ENCODE data around the gene NBPF12.
"Not testable (repeated sequence)": the region's sequence is repeated elsewhere in the genome, so short reads cannot be mapped to it uniquely, and the experiment has no call there.

NBPF12 gene

DNA sequence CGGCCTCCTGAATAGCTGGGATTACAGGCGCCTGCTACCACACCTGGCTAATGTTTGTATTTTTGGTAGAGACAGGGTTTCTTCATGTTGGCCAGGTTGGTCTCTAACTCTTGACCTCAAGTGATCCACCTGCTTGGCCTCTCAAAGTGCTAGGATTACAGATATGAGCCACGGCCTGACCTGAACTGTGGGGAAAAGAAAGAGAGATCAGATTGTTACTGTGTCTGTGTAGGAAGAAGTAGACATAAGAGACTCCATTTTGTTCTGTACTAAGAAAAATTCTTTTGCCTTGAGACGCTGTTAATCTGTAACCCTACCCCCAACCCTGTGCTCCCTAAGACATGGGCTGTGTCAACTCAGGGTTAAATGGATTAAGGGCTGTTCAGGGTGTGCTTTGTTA, 10.0 kb downstream of the NBPF12 start:
- not testable (repeated sequence) for H2BK15ac ChIP-seq (ENCODE audit: low read length); H3K23ac ChIP-seq (ENCODE audit: low read depth, low read length, poor library complexity); DNase-seq (ENCODE audit: low spot score); H3K9ac ChIP-seq (ENCODE audit: low read depth, low read length, poor library complexity); H3K27me3 ChIP-seq (ENCODE audit: control insufficient read depth in 3 of 3, insufficient read depth in 3 of 3, low read depth in 1 of 3, low read length in 3 of 3); H2AK5ac ChIP-seq (ENCODE audit: low read depth, low read length); H2BK120ac ChIP-seq (ENCODE audit: low read depth, low read length); H2AFZ ChIP-seq (ENCODE audit: low read length); H4K91ac ChIP-seq (ENCODE audit: low read depth, low read length, poor library complexity); H3K4me2 ChIP-seq (ENCODE audit: insufficient read depth, low read length, poor library complexity, severe bottlenecking); H3K79me1 ChIP-seq (ENCODE audit: low read depth, low read length); H3K14ac ChIP-seq (ENCODE audit: low read length); H3K27ac ChIP-seq (replicated peaks; ENCODE audit: low read length); H3K9me3 ChIP-seq (replicated peaks in 1 of 2; ENCODE audit: control insufficient read depth in 2 of 2, insufficient read depth in 1 of 2, low read depth in 1 of 2, low read length in 2 of 2); H3K4me1 ChIP-seq (ENCODE audit: control insufficient read depth in 2 of 2, insufficient read depth in 1 of 2, low read depth in 1 of 2, low read length in 2 of 2); H3K18ac ChIP-seq (ENCODE audit: low read length); H3K4me3 ChIP-seq (ENCODE audit: low read length in 2 of 2); H2BK5ac ChIP-seq (ENCODE audit: low read length); H4K8ac ChIP-seq (ENCODE audit: low read depth, low read length); H2BK12ac ChIP-seq (ENCODE audit: low read length); H3K4ac ChIP-seq (ENCODE audit: low read length)
- no CpG with 5 or more reads among the region's 4 CpGs for WGBS, 2 donors (ENCODE audit: extremely low coverage in 2 of 2, insufficient read length in 2 of 2, insufficient replicate concordance in 1 of 2)
- H3K36me3 ChIP-seq (replicated peaks in 1 of 2; ENCODE audit: control insufficient read depth in 2 of 2, insufficient read depth in 2 of 2, low read length in 2 of 2) = peaks cover 0 to 12% of the 10 kb centered on the region in 2 donors

DNA sequence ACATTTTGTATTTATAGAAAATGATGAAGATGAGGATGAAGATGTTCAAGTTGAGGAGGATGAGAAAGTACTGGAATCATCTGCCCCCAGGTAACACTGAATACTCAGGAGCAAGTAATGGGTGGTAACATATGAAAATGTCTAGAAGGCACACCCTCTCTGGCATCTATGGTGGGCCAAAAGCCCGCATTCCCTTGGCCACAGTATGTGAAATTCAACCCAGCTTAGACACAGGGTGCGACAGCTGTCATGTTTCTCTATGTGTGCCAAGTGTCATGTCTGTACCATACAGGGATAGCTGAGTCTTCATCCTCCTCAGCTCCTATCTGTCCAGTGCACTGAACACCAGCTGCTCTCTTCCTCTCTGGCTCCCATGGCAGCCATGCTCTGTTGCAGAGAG, 26.2 kb downstream of the NBPF12 start:
- H3K79me1 ChIP-seq (ENCODE audit: low read depth, low read length); H3K9me3 ChIP-seq (replicated peaks in 1 of 2; ENCODE audit: control insufficient read depth in 2 of 2, insufficient read depth in 1 of 2, low read depth in 1 of 2, low read length in 2 of 2); H3K18ac ChIP-seq (ENCODE audit: low read length); H3K23ac ChIP-seq (ENCODE audit: low read depth, low read length, poor library complexity); H2BK15ac ChIP-seq (ENCODE audit: low read length); H2AFZ ChIP-seq (ENCODE audit: low read length); H3K4me2 ChIP-seq (ENCODE audit: insufficient read depth, low read length, poor library complexity, severe bottlenecking); H3K27ac ChIP-seq (replicated peaks; ENCODE audit: low read length); H2AK5ac ChIP-seq (ENCODE audit: low read depth, low read length); H2BK120ac ChIP-seq (ENCODE audit: low read depth, low read length); DNase-seq (ENCODE audit: low spot score); H2BK12ac ChIP-seq (ENCODE audit: low read length); H3K4ac ChIP-seq (ENCODE audit: low read length); H2BK5ac ChIP-seq (ENCODE audit: low read length); H3K9ac ChIP-seq (ENCODE audit: low read depth, low read length, poor library complexity); H3K27me3 ChIP-seq (ENCODE audit: control insufficient read depth in 3 of 3, insufficient read depth in 3 of 3, low read depth in 1 of 3, low read length in 3 of 3); H3K14ac ChIP-seq (ENCODE audit: low read length); H4K8ac ChIP-seq (ENCODE audit: low read depth, low read length); H3K4me3 ChIP-seq (ENCODE audit: low read length in 2 of 2); H4K91ac ChIP-seq (ENCODE audit: low read depth, low read length, poor library complexity); H3K4me1 ChIP-seq (ENCODE audit: control insufficient read depth in 2 of 2, insufficient read depth in 1 of 2, low read depth in 1 of 2, low read length in 2 of 2): not testable (repeated sequence)
- WGBS, 2 donors (ENCODE audit: extremely low coverage in 2 of 2, insufficient read length in 2 of 2, insufficient replicate concordance in 1 of 2) = no CpG with 5 or more reads among the region's 2 CpGs
- H3K36me3 ChIP-seq (replicated peaks in 1 of 2; ENCODE audit: control insufficient read depth in 2 of 2, insufficient read depth in 2 of 2, low read length in 2 of 2) = peaks cover 0 to 21% of the 10 kb centered on the region in 2 donors

DNA sequence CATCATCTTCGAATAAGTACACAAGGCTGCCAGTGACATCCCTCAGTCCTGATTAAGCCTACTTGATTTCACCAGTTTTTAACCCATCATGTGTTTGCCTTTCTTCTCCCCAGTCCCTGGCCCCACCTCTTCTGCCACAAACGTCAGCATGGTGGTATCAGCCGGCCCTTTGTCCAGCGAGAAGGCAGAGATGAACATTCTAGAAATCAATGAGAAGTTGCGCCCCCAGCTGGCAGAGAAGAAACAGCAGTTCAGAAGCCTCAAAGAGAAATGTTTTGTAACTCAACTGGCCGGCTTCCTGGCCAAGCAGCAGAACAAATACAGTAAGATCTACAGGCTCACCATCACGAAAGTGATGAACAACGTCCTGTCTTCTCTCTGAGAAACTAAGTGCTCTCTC, 28.2 kb downstream of the NBPF12 start:
- not testable (repeated sequence) for H3K9ac ChIP-seq (ENCODE audit: low read depth, low read length, poor library complexity); DNase-seq (ENCODE audit: low spot score); H3K4ac ChIP-seq (ENCODE audit: low read length); H3K14ac ChIP-seq (ENCODE audit: low read length); H3K4me2 ChIP-seq (ENCODE audit: insufficient read depth, low read length, poor library complexity, severe bottlenecking); H4K8ac ChIP-seq (ENCODE audit: low read depth, low read length); H3K23ac ChIP-seq (ENCODE audit: low read depth, low read length, poor library complexity); H2BK5ac ChIP-seq (ENCODE audit: low read length); H3K18ac ChIP-seq (ENCODE audit: low read length); H2BK15ac ChIP-seq (ENCODE audit: low read length); H3K4me3 ChIP-seq (ENCODE audit: low read length in 2 of 2); H3K27ac ChIP-seq (replicated peaks; ENCODE audit: low read length); H4K91ac ChIP-seq (ENCODE audit: low read depth, low read length, poor library complexity); H3K4me1 ChIP-seq (ENCODE audit: control insufficient read depth in 2 of 2, insufficient read depth in 1 of 2, low read depth in 1 of 2, low read length in 2 of 2); H3K9me3 ChIP-seq (replicated peaks in 1 of 2; ENCODE audit: control insufficient read depth in 2 of 2, insufficient read depth in 1 of 2, low read depth in 1 of 2, low read length in 2 of 2); H2BK120ac ChIP-seq (ENCODE audit: low read depth, low read length); H3K79me1 ChIP-seq (ENCODE audit: low read depth, low read length); H3K27me3 ChIP-seq (ENCODE audit: control insufficient read depth in 3 of 3, insufficient read depth in 3 of 3, low read depth in 1 of 3, low read length in 3 of 3); H2AFZ ChIP-seq (ENCODE audit: low read length); H2AK5ac ChIP-seq (ENCODE audit: low read depth, low read length); H2BK12ac ChIP-seq (ENCODE audit: low read length)
- peaks cover 0 to 22% of the 10 kb centered on the region in 2 donors for H3K36me3 ChIP-seq (replicated peaks in 1 of 2; ENCODE audit: control insufficient read depth in 2 of 2, insufficient read depth in 2 of 2, low read length in 2 of 2)
- no CpG with 5 or more reads among the region's 8 CpGs for WGBS, 2 donors (ENCODE audit: extremely low coverage in 2 of 2, insufficient read length in 2 of 2, insufficient replicate concordance in 1 of 2)

DNA sequence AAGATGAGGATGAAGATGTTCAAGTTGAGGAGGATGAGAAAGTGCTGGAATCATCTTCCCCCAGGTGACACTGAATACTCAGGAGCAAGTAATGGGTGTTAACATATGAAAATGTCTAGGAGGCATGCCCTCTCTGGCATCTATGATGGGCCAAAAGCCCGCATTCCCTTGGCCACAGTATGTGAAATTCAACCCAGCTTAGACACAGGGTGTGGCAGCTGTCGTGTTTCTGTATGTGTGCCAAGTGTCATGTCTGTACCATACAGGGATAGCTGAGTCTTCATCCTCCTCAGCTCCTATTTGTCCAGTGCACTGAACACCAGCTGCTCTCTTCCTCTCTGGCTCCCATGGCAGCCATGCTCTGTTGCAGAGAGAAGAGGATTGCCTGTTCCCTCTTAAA, 32.5 kb downstream of the NBPF12 start:
- not testable (repeated sequence) for H2BK12ac ChIP-seq (ENCODE audit: low read length); DNase-seq (ENCODE audit: low spot score); H3K14ac ChIP-seq (ENCODE audit: low read length); H3K9ac ChIP-seq (ENCODE audit: low read depth, low read length, poor library complexity); H2BK15ac ChIP-seq (ENCODE audit: low read length); H4K8ac ChIP-seq (ENCODE audit: low read depth, low read length); H3K18ac ChIP-seq (ENCODE audit: low read length); H2BK120ac ChIP-seq (ENCODE audit: low read depth, low read length); H2AK5ac ChIP-seq (ENCODE audit: low read depth, low read length); H2AFZ ChIP-seq (ENCODE audit: low read length); H3K27ac ChIP-seq (replicated peaks; ENCODE audit: low read length); H3K27me3 ChIP-seq (ENCODE audit: control insufficient read depth in 3 of 3, insufficient read depth in 3 of 3, low read depth in 1 of 3, low read length in 3 of 3); H3K79me1 ChIP-seq (ENCODE audit: low read depth, low read length); H4K91ac ChIP-seq (ENCODE audit: low read depth, low read length, poor library complexity); H3K23ac ChIP-seq (ENCODE audit: low read depth, low read length, poor library complexity); H3K4ac ChIP-seq (ENCODE audit: low read length); H3K4me3 ChIP-seq (ENCODE audit: low read length in 2 of 2); H2BK5ac ChIP-seq (ENCODE audit: low read length); H3K4me1 ChIP-seq (ENCODE audit: control insufficient read depth in 2 of 2, insufficient read depth in 1 of 2, low read depth in 1 of 2, low read length in 2 of 2); H3K4me2 ChIP-seq (ENCODE audit: insufficient read depth, low read length, poor library complexity, severe bottlenecking); H3K9me3 ChIP-seq (replicated peaks in 1 of 2; ENCODE audit: control insufficient read depth in 2 of 2, insufficient read depth in 1 of 2, low read depth in 1 of 2, low read length in 2 of 2)
- no CpG with 5 or more reads among the region's 2 CpGs for WGBS, 2 donors (ENCODE audit: extremely low coverage in 2 of 2, insufficient read length in 2 of 2, insufficient replicate concordance in 1 of 2)
- H3K36me3 ChIP-seq (replicated peaks in 1 of 2; ENCODE audit: control insufficient read depth in 2 of 2, insufficient read depth in 2 of 2, low read length in 2 of 2) = peaks cover 0 to 16% of the 10 kb centered on the region in 2 donors

Data from neuronal stem cell (in vitro differentiated cells).